Endothelial cell of umbilical vein (primary cell): Measurements from ENCODE around the gene RAD51C.

Source experiments
- CTCF ChIP-seq, 2 donors: IDR thresholded peaks; 1 replicate in 1 of 2; 2 replicates in 1 of 2; pipeline ENCODE4 v1.5.1; 2011; ENCODE audit warnings: low read length in 2 of 2, mild to moderate bottlenecking in 2 of 2, moderate library complexity in 2 of 2, control low read depth in 1 of 2, inconsistent platforms in 1 of 2, low read depth in 1 of 2; ENCODE audit not compliant: insufficient read depth in 1 of 2; ENCODE audit errors: extremely low read depth in 1 of 2
- FOS ChIP-seq: IDR thresholded peaks from 2 replicates; pipeline ENCODE4 v1.6.1; 2011; ENCODE audit warnings: mild to moderate bottlenecking, low read length, moderate library complexity, borderline replicate concordance; ENCODE audit not compliant: insufficient read depth
- POLR2A ChIP-seq: IDR thresholded peaks from 2 replicates; pipeline ENCODE4 v1.6.1; 2012; ENCODE audit warnings: low read depth, mild to moderate bottlenecking, control low read depth, low read length
- TF ChIP-seq, protein P1 (sequence below): IDR thresholded peaks from 2 replicates; pipeline ENCODE4 v1.6.1; 2011; ENCODE audit not compliant: insufficient read depth, insufficient read length

- no peak for TF ChIP-seq CTCF (IDR thresholded peaks at IDR 0.05; ENCODE audit: extremely low read depth in 1 of 2, insufficient read depth in 1 of 2, low read depth in 1 of 2, low read length in 2 of 2)
- TF ChIP-seq, protein P1, sequence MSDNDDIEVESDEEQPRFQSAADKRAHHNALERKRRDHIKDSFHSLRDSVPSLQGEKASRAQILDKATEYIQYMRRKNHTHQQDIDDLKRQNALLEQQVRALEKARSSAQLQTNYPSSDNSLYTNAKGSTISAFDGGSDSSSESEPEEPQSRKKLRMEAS = no peak
- TF ChIP-seq POLR2A = no peak
- no peak for TF ChIP-seq FOS
Measured at GRCh38 chr17:58730937-58731336, 38.5 kb downstream of the RAD51C start.
